ENCODE data around the gene PRPS1L1.

- TF ChIP-seq, protein P1, sequence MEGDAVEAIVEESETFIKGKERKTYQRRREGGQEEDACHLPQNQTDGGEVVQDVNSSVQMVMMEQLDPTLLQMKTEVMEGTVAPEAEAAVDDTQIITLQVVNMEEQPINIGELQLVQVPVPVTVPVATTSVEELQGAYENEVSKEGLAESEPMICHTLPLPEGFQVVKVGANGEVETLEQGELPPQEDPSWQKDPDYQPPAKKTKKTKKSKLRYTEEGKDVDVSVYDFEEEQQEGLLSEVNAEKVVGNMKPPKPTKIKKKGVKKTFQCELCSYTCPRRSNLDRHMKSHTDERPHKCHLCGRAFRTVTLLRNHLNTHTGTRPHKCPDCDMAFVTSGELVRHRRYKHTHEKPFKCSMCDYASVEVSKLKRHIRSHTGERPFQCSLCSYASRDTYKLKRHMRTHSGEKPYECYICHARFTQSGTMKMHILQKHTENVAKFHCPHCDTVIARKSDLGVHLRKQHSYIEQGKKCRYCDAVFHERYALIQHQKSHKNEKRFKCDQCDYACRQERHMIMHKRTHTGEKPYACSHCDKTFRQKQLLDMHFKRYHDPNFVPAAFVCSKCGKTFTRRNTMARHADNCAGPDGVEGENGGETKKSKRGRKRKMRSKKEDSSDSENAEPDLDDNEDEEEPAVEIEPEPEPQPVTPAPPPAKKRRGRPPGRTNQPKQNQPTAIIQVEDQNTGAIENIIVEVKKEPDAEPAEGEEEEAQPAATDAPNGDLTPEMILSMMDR (IDR thresholded peaks at IDR 0.05; ENCODE audit: low read depth, low read length, poor library complexity, severe bottlenecking) = no peak
- TF ChIP-seq EZH2phosphoT487 (IDR thresholded peaks at IDR 0.05; ENCODE audit: borderline replicate concordance, low read length) = no peak
Measured at GRCh38 chr7:18036783-18037182, 9.1 kb upstream of the PRPS1L1 start.
